ENCODE results near the gene GSTO2. TPM values are rescaled to one million over a fixed set of nuclear protein-coding genes. Genes with fewer than 3 reads are reported as not detected.

Gene GSTO2
- total and polyA plus RNA-seq, 2 of the 4 experiments (the other 2 are of a cell fraction) = 1.4 to 2.3 TPM

- in situ Hi-C loops (cut with MboI; ENCODE audit: low sequenced_read_pairs) = no loop called here
- H2BK20ac ChIP-seq (ENCODE audit: low read depth, low read length) = no peak overlapping the region
- no peak for ATAC-seq (ENCODE audit: low read depth)
Measured at GRCh38 chr10:104306897-104307296, 37.9 kb downstream of the GSTO2 start.

More at GRCh38 chr10:104306897-104307296, 37.9 kb downstream of the GSTO2 start:
- Histone ChIP-seq H2BK5ac (ENCODE audit: low read depth, low read length, poor library complexity, severe bottlenecking) (no peak overlapping the region), H3K4me1 (ENCODE audit: control insufficient read depth, insufficient read depth, low read length) (peaks cover 18% of the 10 kb centered on the region), H3K4me2 (ENCODE audit: low read depth, low read length) (no peak overlapping the region), H2AK9ac (replicated peaks; ENCODE audit: low read depth, low read length, poor library complexity) (no peak overlapping the region), H3K36me3 (ENCODE audit: control insufficient read depth, insufficient read depth, low read length) (peaks cover 13% of the 10 kb centered on the region), H2BK120ac (ENCODE audit: low read depth, low read length) (no peak overlapping the region), H3K79me1 (ENCODE audit: low read depth in 1 of 2, low read length in 2 of 2) (peaks cover 17 to 62% of the 10 kb centered on the region in 2 experiments), H4K20me1 (ENCODE audit: insufficient read depth, low read length) (peaks cover 13% of the 10 kb centered on the region), H4K91ac (ENCODE audit: insufficient read depth, low read depth, low read length) (no peak overlapping the region), H3K9me1 (ENCODE audit: insufficient read depth, low read length) (peaks cover 30% of the 10 kb centered on the region), H3K56ac (ENCODE audit: extremely low read depth, insufficient read depth, low read length) (no peak overlapping the region), H4K8ac (ENCODE audit: low read depth in 2 of 2, low read length in 2 of 2) (no peak overlapping the region), H2AFZ (replicated peaks; ENCODE audit: low read length, poor library complexity) (no peak overlapping the region), H4K5ac (ENCODE audit: low read depth, low read length) (no peak overlapping the region), H2AK5ac (ENCODE audit: low read depth, low read length) (no peak overlapping the region), H3K18ac (ENCODE audit: low read depth, low read length) (no peak overlapping the region), H3K9me3 (ENCODE audit: control insufficient read depth, insufficient read depth, low read length) (no peaks in the 10 kb centered on the region), H3K4ac (ENCODE audit: low read depth, low read length) (0 out of 2 replicates have a peak overlapping the region, but pooled peaks have one; percentile 11), H3K9ac (ENCODE audit: low read depth, low read length) (no peak overlapping the region), H3K27me3 (ENCODE audit: control insufficient read depth, insufficient read depth, low read length) (no peaks in the 10 kb centered on the region), H3K23ac (ENCODE audit: low read depth, low read length) (no peak overlapping the region), H3K14ac (replicated peaks; ENCODE audit: low read depth, low read length) (no peak overlapping the region), H2BK15ac (ENCODE audit: low read depth, low read length) (no peak overlapping the region; the same call in 2 of the 3 replicates), H3K27ac (ENCODE audit: insufficient read depth, low read length) (no peak overlapping the region), H3K4me3 (ENCODE audit: insufficient read depth, low read depth, low read length) (no peak overlapping the region)
- intact Hi-C loops (cut with micrococcal nuclease) = no loop called here
- no TSS peak for BruUV-seq (replicated peaks)
- dilution Hi-C loops (cut with HindIII; ENCODE audit: low sequenced_read_pairs, unreplicated experiment) = no loop called here
- CTCF ChIA-PET = interaction anchor here (0.8 to 2.0 kb wide), 5 partner anchors 12 to 32 kb away, joined by 3 to 5 read pairs (median 3); partner anchors contain the start of gene ITPRIP
- no peak for DNase-seq
- POLR2A ChIA-PET (ENCODE audit: unreplicated experiment) = no interaction called here
- TF ChIP-seq POLR2A (IDR thresholded peaks at IDR 0.05; ENCODE audit: low read depth, low read length) = 0 out of 2 replicates have a peak, but pooled peaks have one; percentile 12
- TF ChIP-seq CTCF (conservative IDR thresholded peaks at IDR 0.05; ENCODE audit: low read depth, low read length) = no peak
- TF ChIP-seq SMC3 (IDR thresholded peaks at IDR 0.05; ENCODE audit: low read depth, low read length) = no peak
- WGBS, 2 experiments (ENCODE audit: extremely low coverage in 2 of 2, insufficient read length in 1 of 2) = no CpG with 5 or more reads among the region's 3 CpGs

All from IMR-90 (cell line).